ENCODE measurements around the gene TSPEAR. TPM values are rescaled to one million over a fixed set of nuclear protein-coding genes. Genes with fewer than 3 reads are reported as not detected.

Gene TSPEAR
- total RNA-seq: not detected in 2 replicates

GRCh38 chr21:44711327-44712202, at the start of gene TSPEAR:
Gene TSPEAR (minus strand): TSS chr21:44711572. CDS start chr21:44711514, 58 bp downstream.

GRCh38 chr21:44697172-44697810, 14.1 kb downstream of the TSPEAR start, which contains the start of gene KRTAP10-12:
Gene KRTAP10-12 (plus strand): TSS chr21:44697172. CDS start chr21:44697202, 30 bp downstream.

GRCh38 chr21:44681861-44682579, 29.4 kb downstream of the TSPEAR start, which contains the start of gene KRTAP12-1:
Gene KRTAP12-1 (minus strand): TSS chr21:44682163. CDS start chr21:44682123, 40 bp downstream.

GRCh38 chr21:44666401-44667320, 44.7 kb downstream of the TSPEAR start, which contains the start of gene KRTAP12-2:
Gene KRTAP12-2 (minus strand): TSS chr21:44666927. CDS start chr21:44666886, 41 bp downstream.

GRCh38 chr21:44657635-44658540, 53.5 kb downstream of the TSPEAR start, which contains the start of gene KRTAP12-3:
Gene KRTAP12-3 (plus strand): TSS chr21:44657932. CDS start chr21:44657980, 48 bp downstream.

GRCh38 chr21:44654576-44655175, 56.7 kb downstream of the TSPEAR start, which contains the start of gene KRTAP12-4:
Gene KRTAP12-4 (minus strand): TSS chr21:44654659. CDS start chr21:44654614, 45 bp downstream.

GRCh38 chr21:44646366-44647221, 64.8 kb downstream of the TSPEAR start, which contains the start of gene KRTAP10-11:
Gene KRTAP10-11 (plus strand): TSS chr21:44646414. CDS start chr21:44646459, 45 bp downstream.

GRCh38 chr21:44637018-44637850, 74.1 kb downstream of the TSPEAR start, which contains the start of gene KRTAP10-10:
Gene KRTAP10-10 (plus strand): TSS chr21:44637356. CDS start chr21:44637418, 62 bp downstream.

GRCh38 chr21:44626673-44627143, 84.7 kb downstream of the TSPEAR start, which contains the start of gene KRTAP10-9:
Gene KRTAP10-9 (plus strand): TSS chr21:44627093. CDS start chr21:44627172, 79 bp downstream.

GRCh38 chr21:44612029-44612486, 99.3 kb downstream of the TSPEAR start, which contains the start of gene KRTAP10-8:
Gene KRTAP10-8 (plus strand): TSS chr21:44612079. CDS start chr21:44612101, 22 bp downstream.

GRCh38 chr21:44600118-44600978, 111.0 kb downstream of the TSPEAR start, which contains the start of gene KRTAP10-7:
Gene KRTAP10-7 (plus strand): TSS chr21:44600597. CDS start chr21:44600622, 25 bp downstream.

GRCh38 chr21:44592446-44593311, 118.7 kb downstream of the TSPEAR start, which contains the start of gene KRTAP10-6:
Gene KRTAP10-6 (minus strand): TSS chr21:44592505. CDS start chr21:44592484, 21 bp downstream.

GRCh38 chr21:44580231-44580821, 131.0 kb downstream of the TSPEAR start, which contains the start of gene KRTAP10-5:
Gene KRTAP10-5 (minus strand): TSS chr21:44580604. CDS start chr21:44580578, 26 bp downstream.

